GM12878 (cell line): ENCODE results near the gene TBKBP1. TPM values are rescaled to one million over a fixed set of nuclear protein-coding genes. Genes with fewer than 3 reads are reported as not detected.

Experiments used
- CBX5 ChIP-seq: sonication (generic); IDR thresholded peaks from 2 replicates; pipeline ENCODE4 v1.6.1; 2016; ENCODE audit warnings: low read depth, moderate library complexity, mild to moderate bottlenecking, inconsistent platforms
- CUX1 ChIP-seq: IDR thresholded peaks from 2 replicates; pipeline ENCODE4 v1.6.1; 2012; ENCODE audit warnings: improper control_type of control experiment, low read depth, low read length; ENCODE audit not compliant: insufficient replicate concordance
- FOXK2 ChIP-seq: fragments of 450-650 bp; IDR thresholded peaks from 2 replicates; pipeline ENCODE4 v1.6.1; 2017; ENCODE audit warnings: mild to moderate bottlenecking, moderate library complexity
- FOXM1 ChIP-seq: IDR thresholded peaks from 2 replicates; pipeline ENCODE4 v1.6.1; 2012; ENCODE audit warnings: low read depth, mild to moderate bottlenecking, inconsistent platforms, low read length, moderate library complexity
- MEF2B ChIP-seq: fragments of 450-650 bp; IDR thresholded peaks from 2 replicates; pipeline ENCODE4 v1.6.1; 2018; ENCODE audit warnings: mild to moderate bottlenecking, moderate library complexity; ENCODE audit not compliant: partially characterized antibody, poor library complexity, severe bottlenecking
- MYC ChIP-seq: IDR thresholded peaks from 2 replicates; pipeline ENCODE4 v1.6.1; 2011; ENCODE audit warnings: mild to moderate bottlenecking, low read length, moderate library complexity, inconsistent platforms; ENCODE audit not compliant: insufficient read depth, insufficient replicate concordance, insufficient read length, severe bottlenecking
- NFXL1 ChIP-seq: fragments of 450-650 bp; IDR thresholded peaks from 2 replicates; pipeline ENCODE4 v1.6.1; 2017; ENCODE audit warnings: antibody characterized with exemption, mild to moderate bottlenecking, borderline replicate concordance
- RCOR1 ChIP-seq: conservative IDR thresholded peaks from 2 replicates; pipeline ENCODE4 v1.6.1; 2012; ENCODE audit warnings: low read depth, low read length, improper control_type of control experiment
- REST ChIP-seq: IDR thresholded peaks from 2 replicates; pipeline ENCODE4 v1.6.1; 2012; ENCODE audit warnings: mild to moderate bottlenecking, low read depth, low read length
- SIX5 ChIP-seq: IDR thresholded peaks from 2 replicates; pipeline ENCODE4 v1.6.1; 2011; ENCODE audit warnings: mild to moderate bottlenecking, low read depth, low read length, moderate library complexity; ENCODE audit not compliant: severe bottlenecking
- SKIL ChIP-seq: fragments of 450-650 bp; IDR thresholded peaks from 2 replicates; pipeline ENCODE4 v1.6.1; 2017; ENCODE audit warnings: mild to moderate bottlenecking, low read depth, inconsistent platforms; ENCODE audit not compliant: poor library complexity, severe bottlenecking
- SMAD1 ChIP-seq: fragments of 450-650 bp; IDR thresholded peaks from 2 replicates; pipeline ENCODE4 v1.6.1; 2018; ENCODE audit warnings: mild to moderate bottlenecking, low read depth; ENCODE audit not compliant: partially characterized antibody
- SMARCA5 ChIP-seq: fragments of 450-650 bp; IDR thresholded peaks from 2 replicates; pipeline ENCODE4 v1.6.1; 2017; ENCODE audit warnings: mild to moderate bottlenecking
- SRF ChIP-seq, 2 experiments: IDR thresholded peaks; 2 replicates each; pipeline ENCODE4 v1.6.1; 2011; ENCODE audit warnings: low read depth in 2 of 2, low read length in 2 of 2, mild to moderate bottlenecking in 1 of 2, moderate library complexity in 1 of 2
- SUPT20H ChIP-seq: IDR thresholded peaks from 2 replicates; pipeline ENCODE4 v1.6.1; 2011; ENCODE audit warnings: low read depth, mild to moderate bottlenecking, low read length, moderate library complexity, borderline replicate concordance; ENCODE audit not compliant: control insufficient read depth
- ZBED1 ChIP-seq: IDR thresholded peaks from 2 replicates; pipeline ENCODE4 v1.6.1; 2016; ENCODE audit warnings: borderline replicate concordance
- ZNF24 ChIP-seq: fragments of 450-650 bp; IDR thresholded peaks from 2 replicates; pipeline ENCODE4 v1.6.1; 2017; ENCODE audit warnings: antibody characterized with exemption, mild to moderate bottlenecking
- ZNF622 ChIP-seq: fragments of 450-650 bp; IDR thresholded peaks from 2 replicates; pipeline ENCODE4 v1.6.1; 2017; ENCODE audit warnings: mild to moderate bottlenecking, inconsistent platforms
- polyA plus RNA-seq, 11 experiments: library from polyadenylated mRNA; depleted of rRNA in 4 of 11; unstranded in 6 of 11; stranded (reverse) in 5 of 11; fragments of >200 nt; fragmentation: Nextera tagmentation in 4 of 11; fragmentation: Illumina TruSeq in 1 of 11; extraction: Ambion mirVana in 4 of 11; extraction: Trizol in 1 of 11; gene quantifications; 1 replicate in 1 of 11; 2 replicates in 10 of 11; pipeline versions ENCODE4 v1.2.1 to v1.2.3, GENCODE V29; 2011 to 2016; ENCODE audit warnings: inconsistent platforms in 2 of 11, missing spikeins in 2 of 11, low read depth in 1 of 11
- total RNA-seq, 4 experiments: library from RNA; depleted of rRNA in 3 of 4; stranded (reverse); fragments of >200 nt in 3 of 4; fragmentation: Illumina TruSeq in 1 of 4; extraction: Trizol in 1 of 4; gene quantifications; 2 replicates each; pipeline versions ENCODE4 v1.2.1 to v1.2.3, GENCODE V29; 2013 to 2021

The TBKBP1 gene
- total and polyA plus RNA-seq, 10 of the 15 experiments (the other 5 are each of a cell fraction or from before 2014, with no cell fraction given) = 0.11 to 2.7 (median 0.74) TPM; not detected in 3

- TF ChIP-seq NFXL1 (peak; percentile 94), ZNF622 (no peak), FOXK2 (0 out of 2 replicates have a peak, but pooled peaks have one; percentile 39), CUX1 (no peak), MYC (peak; percentile 82), ZNF24 (0 out of 2 replicates have a peak, but pooled peaks have one; percentile 26), RCOR1 (peak; percentile 85; the same call in 1 of the 2 replicates), SRF (IDR thresholded peaks at IDR 0.05; ENCODE audit: low read depth in 2 of 2, low read length in 2 of 2) (peak; percentile 86 to 91), CBX5 (no peak), SKIL (no peak), FOXM1 (no peak), MEF2B (no peak), SIX5 (no peak), SUPT20H (no peak), ZBED1 (no peak), SMAD1 (no peak), REST (no peak), SMARCA5 (peak; percentile 100)
Measured at GRCh38 chr17:47649153-47649971, 44.6 kb upstream of the TBKBP1 start, which contains the start of gene KPNB1 (continued).
